ENCODE data around the gene NSD2.

DNA sequence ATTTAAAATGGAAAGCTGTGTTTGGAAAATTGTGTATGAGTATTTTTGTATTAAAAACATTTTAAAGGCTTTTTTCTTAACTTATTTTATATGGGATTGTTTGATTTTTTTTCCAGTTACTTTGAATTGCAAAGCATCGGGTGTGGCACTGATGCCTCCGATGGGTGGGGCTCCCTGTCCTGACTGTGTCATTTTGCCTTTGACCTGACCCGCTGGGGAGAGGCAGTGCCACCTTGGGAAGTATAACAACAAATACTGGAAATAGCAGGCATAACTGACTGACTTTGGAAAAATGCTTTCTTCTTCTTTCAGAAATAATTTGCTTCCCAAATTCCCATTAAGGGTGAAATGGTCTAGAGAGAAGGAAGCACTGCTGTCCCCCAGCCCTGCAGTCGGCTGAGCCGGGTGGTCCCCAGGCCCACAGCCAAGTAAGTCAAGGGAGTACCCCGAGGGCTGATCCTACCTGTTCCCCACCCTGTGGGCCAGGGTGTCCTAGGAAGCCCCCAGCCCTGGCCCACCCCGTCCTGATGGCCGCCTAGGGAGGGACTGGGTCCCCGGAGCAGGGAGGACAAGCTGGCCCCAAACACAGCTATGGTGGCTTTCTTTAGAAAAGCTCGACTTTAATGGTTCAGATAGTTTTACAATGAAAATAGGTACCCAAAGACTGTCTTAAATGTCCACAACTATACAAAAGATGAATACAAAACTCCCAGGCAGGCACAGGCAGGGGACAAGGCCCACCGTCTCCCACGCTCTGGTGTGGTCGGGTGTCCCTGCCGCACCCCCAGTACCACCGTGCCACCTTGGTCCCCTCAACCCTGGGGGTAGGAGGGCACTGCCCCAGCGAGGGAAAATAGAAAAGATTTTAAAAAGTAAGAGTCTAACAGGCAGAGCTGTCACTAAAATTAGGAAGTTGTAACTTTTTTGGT lies 111.2 kb downstream of the NSD2 start:
- TF ChIP-seq EZH2 (IDR thresholded peaks at IDR 0.05; ENCODE audit: borderline replicate concordance) (no peak), EZH2phosphoT487 (IDR thresholded peaks at IDR 0.05; ENCODE audit: low read depth, severe bottlenecking, unreplicated experiment) (no peak)
- TF ChIP-seq, protein P1, sequence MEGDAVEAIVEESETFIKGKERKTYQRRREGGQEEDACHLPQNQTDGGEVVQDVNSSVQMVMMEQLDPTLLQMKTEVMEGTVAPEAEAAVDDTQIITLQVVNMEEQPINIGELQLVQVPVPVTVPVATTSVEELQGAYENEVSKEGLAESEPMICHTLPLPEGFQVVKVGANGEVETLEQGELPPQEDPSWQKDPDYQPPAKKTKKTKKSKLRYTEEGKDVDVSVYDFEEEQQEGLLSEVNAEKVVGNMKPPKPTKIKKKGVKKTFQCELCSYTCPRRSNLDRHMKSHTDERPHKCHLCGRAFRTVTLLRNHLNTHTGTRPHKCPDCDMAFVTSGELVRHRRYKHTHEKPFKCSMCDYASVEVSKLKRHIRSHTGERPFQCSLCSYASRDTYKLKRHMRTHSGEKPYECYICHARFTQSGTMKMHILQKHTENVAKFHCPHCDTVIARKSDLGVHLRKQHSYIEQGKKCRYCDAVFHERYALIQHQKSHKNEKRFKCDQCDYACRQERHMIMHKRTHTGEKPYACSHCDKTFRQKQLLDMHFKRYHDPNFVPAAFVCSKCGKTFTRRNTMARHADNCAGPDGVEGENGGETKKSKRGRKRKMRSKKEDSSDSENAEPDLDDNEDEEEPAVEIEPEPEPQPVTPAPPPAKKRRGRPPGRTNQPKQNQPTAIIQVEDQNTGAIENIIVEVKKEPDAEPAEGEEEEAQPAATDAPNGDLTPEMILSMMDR (IDR thresholded peaks at IDR 0.05; ENCODE audit: poor library complexity), result no peak
